GM23338 (cell line): ENCODE measurements around the gene PROX1.

Source experiments
- TF ChIP-seq, protein P1 (sequence below): IDR thresholded peaks from one replicate; pipeline ENCODE4 v1.6.1; 2018; ENCODE audit warnings: antibody characterized with exemption; ENCODE audit not compliant: unreplicated experiment
- TF ChIP-seq, protein P2 (sequence below), 2 experiments: fragments of 200-600 bp in 1 of 2; sonication (generic) in 1 of 2; conservative IDR thresholded peaks; 2 replicates each; pipeline versions ENCODE4 v1.5.1 to v1.6.1; 2016 to 2017; ENCODE audit warnings: antibody characterized with exemption in 2 of 2, low read depth in 2 of 2, mild to moderate bottlenecking in 2 of 2, moderate library complexity in 1 of 2

- TF ChIP-seq, protein P1, sequence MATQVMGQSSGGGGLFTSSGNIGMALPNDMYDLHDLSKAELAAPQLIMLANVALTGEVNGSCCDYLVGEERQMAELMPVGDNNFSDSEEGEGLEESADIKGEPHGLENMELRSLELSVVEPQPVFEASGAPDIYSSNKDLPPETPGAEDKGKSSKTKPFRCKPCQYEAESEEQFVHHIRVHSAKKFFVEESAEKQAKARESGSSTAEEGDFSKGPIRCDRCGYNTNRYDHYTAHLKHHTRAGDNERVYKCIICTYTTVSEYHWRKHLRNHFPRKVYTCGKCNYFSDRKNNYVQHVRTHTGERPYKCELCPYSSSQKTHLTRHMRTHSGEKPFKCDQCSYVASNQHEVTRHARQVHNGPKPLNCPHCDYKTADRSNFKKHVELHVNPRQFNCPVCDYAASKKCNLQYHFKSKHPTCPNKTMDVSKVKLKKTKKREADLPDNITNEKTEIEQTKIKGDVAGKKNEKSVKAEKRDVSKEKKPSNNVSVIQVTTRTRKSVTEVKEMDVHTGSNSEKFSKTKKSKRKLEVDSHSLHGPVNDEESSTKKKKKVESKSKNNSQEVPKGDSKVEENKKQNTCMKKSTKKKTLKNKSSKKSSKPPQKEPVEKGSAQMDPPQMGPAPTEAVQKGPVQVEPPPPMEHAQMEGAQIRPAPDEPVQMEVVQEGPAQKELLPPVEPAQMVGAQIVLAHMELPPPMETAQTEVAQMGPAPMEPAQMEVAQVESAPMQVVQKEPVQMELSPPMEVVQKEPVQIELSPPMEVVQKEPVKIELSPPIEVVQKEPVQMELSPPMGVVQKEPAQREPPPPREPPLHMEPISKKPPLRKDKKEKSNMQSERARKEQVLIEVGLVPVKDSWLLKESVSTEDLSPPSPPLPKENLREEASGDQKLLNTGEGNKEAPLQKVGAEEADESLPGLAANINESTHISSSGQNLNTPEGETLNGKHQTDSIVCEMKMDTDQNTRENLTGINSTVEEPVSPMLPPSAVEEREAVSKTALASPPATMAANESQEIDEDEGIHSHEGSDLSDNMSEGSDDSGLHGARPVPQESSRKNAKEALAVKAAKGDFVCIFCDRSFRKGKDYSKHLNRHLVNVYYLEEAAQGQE, result no peak
- TF ChIP-seq, protein P2, sequence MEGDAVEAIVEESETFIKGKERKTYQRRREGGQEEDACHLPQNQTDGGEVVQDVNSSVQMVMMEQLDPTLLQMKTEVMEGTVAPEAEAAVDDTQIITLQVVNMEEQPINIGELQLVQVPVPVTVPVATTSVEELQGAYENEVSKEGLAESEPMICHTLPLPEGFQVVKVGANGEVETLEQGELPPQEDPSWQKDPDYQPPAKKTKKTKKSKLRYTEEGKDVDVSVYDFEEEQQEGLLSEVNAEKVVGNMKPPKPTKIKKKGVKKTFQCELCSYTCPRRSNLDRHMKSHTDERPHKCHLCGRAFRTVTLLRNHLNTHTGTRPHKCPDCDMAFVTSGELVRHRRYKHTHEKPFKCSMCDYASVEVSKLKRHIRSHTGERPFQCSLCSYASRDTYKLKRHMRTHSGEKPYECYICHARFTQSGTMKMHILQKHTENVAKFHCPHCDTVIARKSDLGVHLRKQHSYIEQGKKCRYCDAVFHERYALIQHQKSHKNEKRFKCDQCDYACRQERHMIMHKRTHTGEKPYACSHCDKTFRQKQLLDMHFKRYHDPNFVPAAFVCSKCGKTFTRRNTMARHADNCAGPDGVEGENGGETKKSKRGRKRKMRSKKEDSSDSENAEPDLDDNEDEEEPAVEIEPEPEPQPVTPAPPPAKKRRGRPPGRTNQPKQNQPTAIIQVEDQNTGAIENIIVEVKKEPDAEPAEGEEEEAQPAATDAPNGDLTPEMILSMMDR (conservative IDR thresholded peaks at IDR 0.05; ENCODE audit: low read depth in 2 of 2), result no peak
Observed at GRCh38 chr1:213999732-214000131, 12.0 kb downstream of the PROX1 start.
